ENCODE data around the gene TNXB. TPM values are rescaled to one million over a fixed set of nuclear protein-coding genes. Genes with fewer than 3 reads are reported as not detected.

TNXB gene
- total RNA-seq, 1 donor from 2014 or later: 0.23 TPM

DNA sequence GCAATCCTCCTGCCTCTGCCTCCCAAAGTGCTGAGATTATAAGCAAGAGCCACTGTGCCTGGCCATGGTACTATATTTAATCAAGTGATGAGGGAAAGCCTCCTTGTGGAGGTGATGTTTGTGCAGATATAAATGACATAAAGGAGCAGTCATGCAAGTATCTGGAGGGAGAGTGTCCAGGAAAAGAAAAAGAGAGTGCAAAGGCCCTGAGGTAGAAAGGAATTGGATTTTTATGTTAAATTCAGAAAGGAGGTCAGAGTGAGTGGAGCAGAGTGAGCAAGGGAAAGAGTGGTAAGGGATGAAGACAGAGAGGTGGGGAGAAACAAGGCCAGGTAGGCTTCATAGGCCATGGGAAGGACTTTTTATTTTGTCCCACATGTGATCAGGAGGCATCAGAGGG is 28.3 kb upstream of the TNXB start:
- no peak overlapping the region for H3K4me3 ChIP-seq (ENCODE audit: low read depth, low read length)
- no peak for DNase-seq (ENCODE audit: low read depth)
- TF ChIP-seq, protein P1, sequence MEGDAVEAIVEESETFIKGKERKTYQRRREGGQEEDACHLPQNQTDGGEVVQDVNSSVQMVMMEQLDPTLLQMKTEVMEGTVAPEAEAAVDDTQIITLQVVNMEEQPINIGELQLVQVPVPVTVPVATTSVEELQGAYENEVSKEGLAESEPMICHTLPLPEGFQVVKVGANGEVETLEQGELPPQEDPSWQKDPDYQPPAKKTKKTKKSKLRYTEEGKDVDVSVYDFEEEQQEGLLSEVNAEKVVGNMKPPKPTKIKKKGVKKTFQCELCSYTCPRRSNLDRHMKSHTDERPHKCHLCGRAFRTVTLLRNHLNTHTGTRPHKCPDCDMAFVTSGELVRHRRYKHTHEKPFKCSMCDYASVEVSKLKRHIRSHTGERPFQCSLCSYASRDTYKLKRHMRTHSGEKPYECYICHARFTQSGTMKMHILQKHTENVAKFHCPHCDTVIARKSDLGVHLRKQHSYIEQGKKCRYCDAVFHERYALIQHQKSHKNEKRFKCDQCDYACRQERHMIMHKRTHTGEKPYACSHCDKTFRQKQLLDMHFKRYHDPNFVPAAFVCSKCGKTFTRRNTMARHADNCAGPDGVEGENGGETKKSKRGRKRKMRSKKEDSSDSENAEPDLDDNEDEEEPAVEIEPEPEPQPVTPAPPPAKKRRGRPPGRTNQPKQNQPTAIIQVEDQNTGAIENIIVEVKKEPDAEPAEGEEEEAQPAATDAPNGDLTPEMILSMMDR (conservative IDR thresholded peaks at IDR 0.05; ENCODE audit: low read depth, low read length): no peak

DNA sequence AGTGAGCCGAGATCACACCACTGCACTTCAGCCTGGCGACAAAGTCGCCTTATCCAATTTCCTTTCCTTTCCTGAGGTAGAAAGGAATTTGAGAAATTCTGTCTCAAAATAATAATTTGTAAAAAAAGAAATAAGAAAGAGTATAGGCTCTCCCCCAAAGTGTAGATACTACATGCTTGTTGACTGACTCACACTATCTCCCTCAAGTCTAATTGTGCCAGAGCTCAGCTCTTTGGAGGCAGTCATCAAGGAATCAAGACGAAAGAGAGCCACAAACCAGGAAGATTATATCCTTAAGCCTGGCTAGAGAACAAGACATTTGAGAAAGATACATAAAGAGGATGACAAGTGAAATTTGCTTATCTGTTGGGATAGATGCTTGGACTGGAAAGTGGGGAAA is 24.6 kb upstream of the TNXB start:
- TF ChIP-seq, protein P1 (conservative IDR thresholded peaks at IDR 0.05; ENCODE audit: low read depth, low read length): no peak
- no peak for DNase-seq (ENCODE audit: low read depth)
- H3K4me3 ChIP-seq (ENCODE audit: low read depth, low read length): no peak overlapping the region

DNA sequence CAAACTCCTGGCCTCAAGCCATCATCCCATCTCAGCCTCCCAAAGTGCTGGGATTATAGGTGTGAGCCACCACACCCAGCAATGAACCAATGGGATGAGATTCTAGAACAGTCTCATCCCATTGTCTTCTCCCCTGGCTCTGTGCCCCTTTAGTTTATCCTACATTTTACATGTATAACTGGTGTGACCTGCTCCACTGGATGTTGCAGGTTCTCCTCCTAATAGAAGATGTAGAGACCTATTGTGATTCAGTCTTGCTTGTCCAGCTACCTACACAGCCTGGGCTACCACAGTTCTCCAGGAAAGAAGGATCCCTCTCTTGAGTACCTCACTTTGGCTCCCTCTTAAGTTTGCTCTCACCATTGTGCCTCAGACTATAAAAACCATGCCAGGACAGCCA is 23.0 kb upstream of the TNXB start:
- no peak overlapping the region for H3K4me3 ChIP-seq (ENCODE audit: low read depth, low read length)
- DNase-seq (ENCODE audit: low read depth): no peak
- TF ChIP-seq, protein P1 (conservative IDR thresholded peaks at IDR 0.05; ENCODE audit: low read depth, low read length): no peak

DNA sequence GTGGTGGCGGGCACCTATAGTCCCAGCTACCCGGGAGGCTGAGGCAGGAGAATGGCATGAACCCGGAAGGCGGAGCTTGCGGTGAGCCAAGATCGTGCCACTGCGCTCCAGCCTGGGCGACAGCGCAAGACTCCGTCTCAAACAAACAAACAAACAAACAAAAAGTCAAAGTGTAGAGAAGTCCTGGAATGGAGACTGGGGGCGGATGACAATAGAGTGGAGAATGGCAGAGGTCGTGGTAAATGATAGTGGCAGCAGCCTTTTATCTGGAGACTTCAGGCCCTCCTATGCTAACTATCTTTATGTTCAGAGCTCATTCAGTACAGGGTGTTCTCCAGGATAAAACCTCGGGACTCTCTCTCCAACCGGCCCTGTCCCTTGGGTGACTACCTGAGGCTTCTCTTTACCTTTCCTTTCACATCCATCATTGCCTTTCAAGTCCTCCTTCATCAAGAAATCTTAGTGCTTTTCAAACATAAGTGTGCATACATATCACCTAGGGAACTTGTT is 22.4 kb upstream of the TNXB start:
- TF ChIP-seq, protein P1 (conservative IDR thresholded peaks at IDR 0.05; ENCODE audit: low read depth, low read length): no peak
- H3K4me3 ChIP-seq (ENCODE audit: low read depth, low read length): no peak overlapping the region
- DNase-seq (ENCODE audit: low read depth): no peak

DNA sequence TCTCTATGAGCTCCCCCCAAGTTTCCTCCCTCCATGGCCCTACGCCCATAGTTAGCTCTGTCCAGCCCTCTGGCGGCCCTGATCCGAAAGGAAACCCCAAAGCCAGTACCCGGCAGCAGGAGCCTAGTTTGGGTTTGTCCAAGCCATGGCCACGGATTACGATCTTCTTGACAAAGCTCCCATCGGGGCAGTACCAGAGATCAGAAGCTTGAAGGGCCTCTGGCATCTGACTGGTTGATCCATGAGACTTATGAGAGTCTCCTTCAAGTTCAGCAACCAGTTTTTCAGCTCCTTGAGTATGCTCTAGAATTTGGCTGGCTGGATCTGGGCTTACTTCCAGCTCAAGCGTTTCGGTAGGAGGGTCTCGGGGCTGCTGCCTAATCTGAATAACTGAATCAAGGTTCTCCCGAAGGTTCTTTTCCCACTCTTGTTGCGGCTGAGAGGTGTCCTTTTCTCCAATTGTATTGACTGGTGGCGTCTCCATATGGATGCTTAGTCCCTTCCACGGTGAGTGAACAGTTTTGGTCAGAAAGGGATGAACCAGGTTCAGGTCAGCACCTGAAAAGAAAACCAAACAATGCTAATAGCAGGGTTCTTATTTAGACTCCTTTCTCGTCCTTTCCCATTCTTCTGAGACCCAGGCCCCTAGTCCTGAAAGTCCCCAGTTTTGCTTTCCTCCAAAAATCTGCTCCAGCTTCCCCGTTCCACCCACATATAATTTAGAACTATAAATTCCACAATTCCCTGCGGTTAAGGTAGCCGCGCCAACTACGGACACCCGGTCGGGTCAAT is 20.4 kb upstream of the TNXB start:
- no peak for DNase-seq (ENCODE audit: low read depth)
- peak overlapping the region; percentile 57 for H3K4me3 ChIP-seq (ENCODE audit: low read depth, low read length)
- TF ChIP-seq, protein P1 (conservative IDR thresholded peaks at IDR 0.05; ENCODE audit: low read depth, low read length): no peak

DNA sequence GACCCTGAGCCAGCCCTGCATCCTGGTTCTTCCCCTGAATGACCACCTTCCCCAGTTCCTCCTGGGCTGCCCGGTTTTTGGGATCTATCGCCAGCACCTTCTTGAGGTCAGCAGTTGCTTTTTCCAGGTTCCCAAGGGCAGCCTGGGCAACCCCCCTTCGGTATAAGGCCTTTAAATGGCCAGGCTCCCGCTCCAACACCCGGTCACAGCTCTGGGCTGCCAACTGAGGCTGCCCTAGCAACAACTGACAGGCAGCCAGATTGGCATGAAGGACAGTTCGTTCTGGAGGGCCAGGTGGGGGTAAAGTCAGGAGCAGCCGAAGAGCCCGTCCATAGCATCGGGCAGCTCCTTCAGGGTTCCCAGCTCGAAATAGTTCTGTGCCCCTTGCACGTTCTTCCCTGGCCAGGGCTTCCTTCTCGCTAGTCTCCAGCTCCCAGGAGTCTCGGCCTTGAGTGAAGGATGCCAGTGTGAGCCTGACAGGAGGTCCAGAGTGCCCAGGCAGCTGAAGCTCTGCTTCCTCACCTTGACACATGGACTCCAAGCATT is 19.7 kb upstream of the TNXB start:
- DNase-seq (ENCODE audit: low read depth): no peak
- H3K4me3 ChIP-seq (ENCODE audit: low read depth, low read length): peak overlapping the region; percentile 57
- TF ChIP-seq, protein P1 (conservative IDR thresholded peaks at IDR 0.05; ENCODE audit: low read depth, low read length): no peak

All from epithelial cell of proximal tubule (primary cell).